SK-N-SH (cell line): ENCODE data around the gene NSD1. TPM values are rescaled to one million over a fixed set of nuclear protein-coding genes. Genes with fewer than 3 reads are reported as not detected.

Source experiments
- CTCF ChIA-PET: fragments of 300-600, 350-600 bp; formaldehyde crosslinking; extraction: SDS; loops from one replicate; lab custom pipeline; 2021; lab: Yijun Ruan, JAX
- POLR2A ChIA-PET: fragments of 350-600 bp; sonication (Branson Sonifier 250); formaldehyde crosslinking; extraction: SDS; loops from one replicate; lab custom pipeline; 2020; ENCODE audit warnings: antibody characterized with exemption, inconsistent platforms; lab: Yijun Ruan, JAX
- DNase-seq: peaks from one replicate; pipeline ENCODE4 v3.0.0; 2012
- H2AFZ ChIP-seq: fragments of 200-600 bp; sonication (generic); 2 replicates; pipeline ENCODE4 v1.8.1; 2016; ENCODE audit warnings: antibody characterized with exemption, mild to moderate bottlenecking, low read depth
- H3F3A ChIP-seq: fragments of 200-600 bp; sonication (generic); replicated peaks from 2 replicates; pipeline ENCODE3; 2016; ENCODE audit warnings: antibody characterized with exemption, mild to moderate bottlenecking; ENCODE audit not compliant: insufficient read depth
- H3K27ac ChIP-seq, 2 experiments: fragments of 200-500 bp in 1 of 2; fragments of 200-600 bp in 1 of 2; sonication (Bioruptor generic) in 1 of 2; sonication (generic), shearing (Covaris generic) in 1 of 2; 2 replicates each; pipeline versions ENCODE4 v1.5.1 to v1.6.1; 2014 to 2016; ENCODE audit warnings: low read depth in 2 of 2, inconsistent platforms in 1 of 2, low read length in 1 of 2, mild to moderate bottlenecking in 1 of 2, mixed read lengths in 1 of 2
- H3K27me3 ChIP-seq: fragments of 200-600 bp; sonication (generic), shearing (Covaris generic); 2 replicates; pipeline ENCODE4 v1.6.1; 2016; ENCODE audit warnings: mixed run types; ENCODE audit not compliant: insufficient read depth
- H3K36me3 ChIP-seq, 2 experiments: fragments of 200-500 bp in 1 of 2; fragments of 200-600 bp in 1 of 2; sonication (Bioruptor generic) in 1 of 2; sonication (generic) in 1 of 2; replicated peaks in 1 of 2; 2 replicates each; pipeline versions ENCODE3 to v1.5.1; 2014 to 2016; ENCODE audit warnings: low read length in 1 of 2, mild to moderate bottlenecking in 1 of 2; ENCODE audit not compliant: insufficient read depth in 2 of 2, control insufficient read depth in 1 of 2
- H3K4me1 ChIP-seq, 2 experiments: fragments of 200-500 bp in 1 of 2; fragments of 200-600 bp in 1 of 2; sonication (Bioruptor generic) in 1 of 2; sonication (generic), shearing (Covaris generic) in 1 of 2; 2 replicates each; pipeline versions ENCODE4 v1.5.1 to v1.6.1; 2014 to 2016; ENCODE audit warnings: low read depth in 1 of 2, low read length in 1 of 2, mixed run types in 1 of 2; ENCODE audit not compliant: insufficient read depth in 2 of 2, control insufficient read depth in 1 of 2
- H3K4me2 ChIP-seq: fragments of 200-600 bp; sonication (generic), shearing (Covaris generic); 2 replicates; pipeline ENCODE4 v1.6.1; 2017; ENCODE audit warnings: mixed run types
- H3K4me3 ChIP-seq, 2 experiments: fragments of 200-500 bp in 1 of 2; fragments of 200-600 bp in 1 of 2; sonication (Bioruptor generic) in 1 of 2; sonication (generic), shearing (Covaris generic) in 1 of 2; 2 replicates each; pipeline versions ENCODE4 v1.5.1 to v1.8.1; 2014 to 2016; ENCODE audit warnings: low read depth in 2 of 2, inconsistent platforms in 1 of 2, low read length in 1 of 2, mild to moderate bottlenecking in 1 of 2, mixed read lengths in 1 of 2, moderate library complexity in 1 of 2
- H3K79me2 ChIP-seq: fragments of 200-600 bp; sonication (generic); 2 replicates; pipeline ENCODE4 v1.8.1; 2017; ENCODE audit warnings: mild to moderate bottlenecking; ENCODE audit not compliant: insufficient read depth
- H3K9ac ChIP-seq: fragments of 200-600 bp; sonication (generic); 2 replicates; pipeline ENCODE4 v1.6.1; 2017; ENCODE audit warnings: mixed run types
- H3K9me2 ChIP-seq: fragments of 200-600 bp; sonication (generic); 2 replicates; pipeline ENCODE4 v1.6.1; 2017; ENCODE audit warnings: mixed run types
- H3K9me3 ChIP-seq: fragments of 200-600 bp; sonication (generic); 2 replicates; pipeline ENCODE4 v1.6.1; 2017; ENCODE audit warnings: mixed run types, mild to moderate bottlenecking, moderate library complexity
- H4K20me1 ChIP-seq: fragments of 200-600 bp; sonication (generic); 2 replicates; pipeline ENCODE4 v1.6.1; 2017; ENCODE audit warnings: mild to moderate bottlenecking, mixed run types; ENCODE audit not compliant: insufficient read depth
- CHD2 ChIP-seq: fragments of 150-350 bp; IDR thresholded peaks from 2 replicates; pipeline ENCODE4 v1.6.1; 2018; ENCODE audit warnings: low read length; ENCODE audit not compliant: partially characterized antibody
- FOXJ3 ChIP-seq: sonication (generic); formaldehyde crosslinking; IDR thresholded peaks from 2 replicates; pipeline ENCODE4 v1.5.1; 2020; ENCODE audit warnings: mild to moderate bottlenecking, missing genetic modification reagents
- GATA2 ChIP-seq: sonication (generic); formaldehyde crosslinking; IDR thresholded peaks from 2 replicates; pipeline ENCODE4 v1.5.0; 2020; ENCODE audit warnings: mild to moderate bottlenecking, missing genetic modification reagents
- JUND ChIP-seq: IDR thresholded peaks from 2 replicates; pipeline ENCODE4 v1.4.0; 2012
- MXI1 ChIP-seq: IDR thresholded peaks from 2 replicates; pipeline ENCODE4 v1.6.1; 2012; ENCODE audit warnings: mild to moderate bottlenecking, low read depth, low read length, improper control_type of control experiment
- NFIC ChIP-seq: IDR thresholded peaks from 2 replicates; pipeline ENCODE4 v1.4.0; 2012; ENCODE audit warnings: borderline replicate concordance
- POLR2AphosphoS5 ChIP-seq: IDR thresholded peaks from 2 replicates; pipeline ENCODE4 v1.6.1; 2012; ENCODE audit warnings: low read depth, low read length
- RCOR1 ChIP-seq: fragments of 150-350 bp; IDR thresholded peaks from 2 replicates; pipeline ENCODE4 v1.6.1; 2017; ENCODE audit warnings: antibody characterized with exemption, low read length
- RFX5 ChIP-seq: IDR thresholded peaks from 2 replicates; pipeline ENCODE4 v1.6.1; 2012; ENCODE audit warnings: mild to moderate bottlenecking, improper control_type of control experiment, low read length
- RXRA ChIP-seq: IDR thresholded peaks from 2 replicates; pipeline ENCODE4 v1.4.0; 2012; ENCODE audit warnings: low read depth, mild to moderate bottlenecking, borderline replicate concordance
- SMC3 ChIP-seq: IDR thresholded peaks from 2 replicates; pipeline ENCODE4 v1.6.1; 2012; ENCODE audit warnings: low read depth, low read length, improper control_type of control experiment
- TAF1 ChIP-seq: IDR thresholded peaks from 2 replicates; pipeline ENCODE4 v1.6.1; 2012; ENCODE audit warnings: low read depth, mild to moderate bottlenecking, low read length, moderate library complexity, borderline replicate concordance
- TEAD4 ChIP-seq: IDR thresholded peaks from 2 replicates; pipeline ENCODE4 v1.4.0; 2012; ENCODE audit warnings: mild to moderate bottlenecking, borderline replicate concordance; ENCODE audit not compliant: insufficient read depth
- WGBS: methylation state at CpG from one replicate; pipeline ENCODE4 v1.1.6; 2017; ENCODE audit warnings: low lambda C conversion rate; 5-methylcytosine and 5-hydroxymethylcytosine counted together
- polyA plus RNA-seq, 3 experiments: library from polyadenylated mRNA; depleted of rRNA; stranded (reverse); fragments of >200 nt; gene quantifications; 2 replicates each; pipeline ENCODE4 v1.2.3, GENCODE V29; 2012
- TF ChIP-seq, protein P1 (sequence below): fragments of 150-350 bp; IDR thresholded peaks from 2 replicates; pipeline ENCODE4 v1.6.1; 2017; ENCODE audit warnings: antibody characterized with exemption, low read length, low read depth, borderline replicate concordance
- TF ChIP-seq, protein P2 (sequence below): IDR thresholded peaks from 2 replicates; pipeline ENCODE4; 2012
- TF ChIP-seq, protein P3 (sequence below): IDR thresholded peaks from 2 replicates; pipeline ENCODE4 v1.4.0; 2012; ENCODE audit warnings: low read depth, borderline replicate concordance
- TF ChIP-seq, protein P4 (sequence below): IDR thresholded peaks from 2 replicates; pipeline ENCODE4 v1.4.0; 2012; ENCODE audit warnings: low read depth
- TF ChIP-seq, protein P5 (sequence below): fragments of 200-600 bp; sonication (generic); IDR thresholded peaks from 2 replicates; pipeline ENCODE4 v1.6.1; 2017; ENCODE audit warnings: antibody characterized with exemption, mild to moderate bottlenecking, moderate library complexity

NSD1 gene
- polyA plus RNA-seq, 1 of the 3 experiments (the other 2 are of a cell fraction), result 6.7 TPM

DNA sequence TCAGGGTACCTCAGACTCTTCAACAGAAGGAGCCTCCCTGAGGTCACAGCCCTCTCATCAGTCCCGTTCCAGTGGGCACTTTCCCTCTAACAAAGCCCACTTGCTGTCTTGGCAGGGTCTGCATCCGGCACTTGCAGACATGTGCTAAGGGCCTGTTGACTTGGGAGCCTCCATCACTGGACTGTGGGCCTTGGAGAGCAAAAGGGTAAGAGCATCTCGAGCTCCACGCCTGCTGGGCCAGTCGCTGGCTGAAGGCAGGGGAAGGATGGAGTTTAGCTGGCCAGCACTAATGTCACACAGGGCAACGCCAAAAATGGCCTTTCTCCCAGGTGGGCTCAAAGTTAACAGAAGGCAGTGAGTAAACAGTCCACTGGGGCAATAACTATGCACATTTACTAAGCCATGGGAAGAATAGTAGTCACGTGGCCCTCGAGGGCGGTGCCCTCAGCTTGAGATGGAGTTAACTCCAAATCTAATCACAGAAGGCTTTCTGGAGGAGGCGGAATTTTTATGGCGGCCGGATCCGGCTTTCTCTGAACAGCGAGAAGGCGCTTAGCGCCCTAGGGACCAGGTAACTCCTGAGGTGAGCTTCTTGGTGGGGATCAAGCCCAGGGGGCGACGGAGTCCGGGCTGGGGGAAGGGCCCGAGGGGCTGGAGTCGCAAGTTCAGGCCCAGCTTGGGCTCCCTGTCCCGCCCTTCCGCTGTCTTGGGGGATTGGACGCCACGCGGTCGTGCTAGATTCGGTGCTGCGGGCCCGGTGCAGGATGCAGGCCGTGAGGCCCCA is 2.0 kb upstream of the NSD1 start:
- peaks cover 16% of the 10 kb centered on the region in 2 experiments for H3K36me3 ChIP-seq
- H3K9me3 ChIP-seq, result no peaks in the 10 kb centered on the region
- H3K27me3 ChIP-seq, result no peaks in the 10 kb centered on the region
- H3K9ac ChIP-seq, result no peak overlapping the region
- POLR2A ChIA-PET, result no interaction called here
- TF ChIP-seq TAF1, result no peak
- no peak for TF ChIP-seq FOXJ3 (CRISPR knock-in tag)
- TF ChIP-seq, protein P1, sequence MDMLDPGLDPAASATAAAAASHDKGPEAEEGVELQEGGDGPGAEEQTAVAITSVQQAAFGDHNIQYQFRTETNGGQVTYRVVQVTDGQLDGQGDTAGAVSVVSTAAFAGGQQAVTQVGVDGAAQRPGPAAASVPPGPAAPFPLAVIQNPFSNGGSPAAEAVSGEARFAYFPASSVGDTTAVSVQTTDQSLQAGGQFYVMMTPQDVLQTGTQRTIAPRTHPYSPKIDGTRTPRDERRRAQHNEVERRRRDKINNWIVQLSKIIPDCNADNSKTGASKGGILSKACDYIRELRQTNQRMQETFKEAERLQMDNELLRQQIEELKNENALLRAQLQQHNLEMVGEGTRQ, result no peak
- TF ChIP-seq SMC3, result no peak
- no peak for TF ChIP-seq CHD2
- no peak for TF ChIP-seq POLR2AphosphoS5
- TF ChIP-seq, protein P2, sequence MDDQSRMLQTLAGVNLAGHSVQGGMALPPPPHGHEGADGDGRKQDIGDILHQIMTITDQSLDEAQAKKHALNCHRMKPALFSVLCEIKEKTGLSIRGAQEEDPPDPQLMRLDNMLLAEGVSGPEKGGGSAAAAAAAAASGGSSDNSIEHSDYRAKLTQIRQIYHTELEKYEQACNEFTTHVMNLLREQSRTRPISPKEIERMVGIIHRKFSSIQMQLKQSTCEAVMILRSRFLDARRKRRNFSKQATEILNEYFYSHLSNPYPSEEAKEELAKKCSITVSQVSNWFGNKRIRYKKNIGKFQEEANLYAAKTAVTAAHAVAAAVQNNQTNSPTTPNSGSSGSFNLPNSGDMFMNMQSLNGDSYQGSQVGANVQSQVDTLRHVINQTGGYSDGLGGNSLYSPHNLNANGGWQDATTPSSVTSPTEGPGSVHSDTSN, result no peak
- TF ChIP-seq, protein P3, sequence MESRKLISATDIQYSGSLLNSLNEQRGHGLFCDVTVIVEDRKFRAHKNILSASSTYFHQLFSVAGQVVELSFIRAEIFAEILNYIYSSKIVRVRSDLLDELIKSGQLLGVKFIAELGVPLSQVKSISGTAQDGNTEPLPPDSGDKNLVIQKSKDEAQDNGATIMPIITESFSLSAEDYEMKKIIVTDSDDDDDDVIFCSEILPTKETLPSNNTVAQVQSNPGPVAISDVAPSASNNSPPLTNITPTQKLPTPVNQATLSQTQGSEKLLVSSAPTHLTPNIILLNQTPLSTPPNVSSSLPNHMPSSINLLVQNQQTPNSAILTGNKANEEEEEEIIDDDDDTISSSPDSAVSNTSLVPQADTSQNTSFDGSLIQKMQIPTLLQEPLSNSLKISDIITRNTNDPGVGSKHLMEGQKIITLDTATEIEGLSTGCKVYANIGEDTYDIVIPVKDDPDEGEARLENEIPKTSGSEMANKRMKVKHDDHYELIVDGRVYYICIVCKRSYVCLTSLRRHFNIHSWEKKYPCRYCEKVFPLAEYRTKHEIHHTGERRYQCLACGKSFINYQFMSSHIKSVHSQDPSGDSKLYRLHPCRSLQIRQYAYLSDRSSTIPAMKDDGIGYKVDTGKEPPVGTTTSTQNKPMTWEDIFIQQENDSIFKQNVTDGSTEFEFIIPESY, result no peak
- TF ChIP-seq TEAD4, result no peak
- no peak for TF ChIP-seq RFX5
- TF ChIP-seq RXRA, result no peak
- TF ChIP-seq JUND, result no peak
- no peak for TF ChIP-seq GATA2
- TF ChIP-seq RCOR1, result no peak
- TF ChIP-seq, protein P4, sequence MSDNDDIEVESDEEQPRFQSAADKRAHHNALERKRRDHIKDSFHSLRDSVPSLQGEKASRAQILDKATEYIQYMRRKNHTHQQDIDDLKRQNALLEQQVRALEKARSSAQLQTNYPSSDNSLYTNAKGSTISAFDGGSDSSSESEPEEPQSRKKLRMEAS, result no peak
- no peak for TF ChIP-seq NFIC
- no peak for TF ChIP-seq MXI1
- TF ChIP-seq, protein P5, sequence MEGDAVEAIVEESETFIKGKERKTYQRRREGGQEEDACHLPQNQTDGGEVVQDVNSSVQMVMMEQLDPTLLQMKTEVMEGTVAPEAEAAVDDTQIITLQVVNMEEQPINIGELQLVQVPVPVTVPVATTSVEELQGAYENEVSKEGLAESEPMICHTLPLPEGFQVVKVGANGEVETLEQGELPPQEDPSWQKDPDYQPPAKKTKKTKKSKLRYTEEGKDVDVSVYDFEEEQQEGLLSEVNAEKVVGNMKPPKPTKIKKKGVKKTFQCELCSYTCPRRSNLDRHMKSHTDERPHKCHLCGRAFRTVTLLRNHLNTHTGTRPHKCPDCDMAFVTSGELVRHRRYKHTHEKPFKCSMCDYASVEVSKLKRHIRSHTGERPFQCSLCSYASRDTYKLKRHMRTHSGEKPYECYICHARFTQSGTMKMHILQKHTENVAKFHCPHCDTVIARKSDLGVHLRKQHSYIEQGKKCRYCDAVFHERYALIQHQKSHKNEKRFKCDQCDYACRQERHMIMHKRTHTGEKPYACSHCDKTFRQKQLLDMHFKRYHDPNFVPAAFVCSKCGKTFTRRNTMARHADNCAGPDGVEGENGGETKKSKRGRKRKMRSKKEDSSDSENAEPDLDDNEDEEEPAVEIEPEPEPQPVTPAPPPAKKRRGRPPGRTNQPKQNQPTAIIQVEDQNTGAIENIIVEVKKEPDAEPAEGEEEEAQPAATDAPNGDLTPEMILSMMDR, result no peak
- peaks cover 21% of the 10 kb centered on the region for H3K79me2 ChIP-seq
- peaks cover 14 to 23% of the 10 kb centered on the region in 2 experiments; a peak in 3 of 4 replicates for H3K4me1 ChIP-seq
- peaks cover 4% of the 10 kb centered on the region for H3F3A ChIP-seq
- H3K4me2 ChIP-seq, result no peak overlapping the region
- no peaks in the 10 kb centered on the region for H3K9me2 ChIP-seq
- WGBS, result 90% methylated on average over 15 of the region's 31 CpGs
- H2AFZ ChIP-seq, result no peak overlapping the region
- DNase-seq, result no peak
- H4K20me1 ChIP-seq, result no peaks in the 10 kb centered on the region
- no peak overlapping the region for H3K4me3 ChIP-seq
- H3K27ac ChIP-seq, result no peak overlapping the region
- CTCF ChIA-PET, result interaction anchor here (0.6 to 2.9 kb wide), 6 partner anchors 17 to 628 kb away, joined by 3 to 13 read pairs (median 3); no protein-coding TSS in a partner anchor
